Suppressor macrophage (primary cell): Measurements from ENCODE around the gene ADAMTS13.
"Not testable (repeated sequence)": the region's sequence is repeated elsewhere in the genome, so short reads cannot be mapped to it uniquely, and the experiment has no call there.

Source experiments
- DNase-seq, 4 experiments: peaks; one replicate each; pipeline ENCODE4 v3.0.0-alpha.2; 2020 to 2022

ADAMTS13 gene

DNA sequence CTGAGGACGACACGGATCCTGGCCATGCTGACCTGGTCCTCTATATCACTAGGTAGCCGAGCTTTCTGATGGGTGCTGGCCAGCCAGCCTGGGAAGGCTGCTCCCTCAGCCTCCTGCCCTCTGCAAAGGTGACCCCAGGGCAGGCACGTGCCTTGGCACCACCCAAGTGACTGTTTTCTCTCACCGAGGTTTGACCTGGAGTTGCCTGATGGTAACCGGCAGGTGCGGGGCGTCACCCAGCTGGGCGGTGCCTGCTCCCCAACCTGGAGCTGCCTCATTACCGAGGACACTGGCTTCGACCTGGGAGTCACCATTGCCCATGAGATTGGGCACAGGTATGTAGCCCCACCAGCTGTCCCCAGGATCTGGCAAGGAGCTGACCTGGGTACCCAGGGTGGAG lies 3.8 kb downstream of the ADAMTS13 start:
- DNase-seq: no peak

GRCh38 chr9:133427658-133428348 lies 5.6 kb downstream of the ADAMTS13 start:
- DNase-seq: no peak

DNA sequence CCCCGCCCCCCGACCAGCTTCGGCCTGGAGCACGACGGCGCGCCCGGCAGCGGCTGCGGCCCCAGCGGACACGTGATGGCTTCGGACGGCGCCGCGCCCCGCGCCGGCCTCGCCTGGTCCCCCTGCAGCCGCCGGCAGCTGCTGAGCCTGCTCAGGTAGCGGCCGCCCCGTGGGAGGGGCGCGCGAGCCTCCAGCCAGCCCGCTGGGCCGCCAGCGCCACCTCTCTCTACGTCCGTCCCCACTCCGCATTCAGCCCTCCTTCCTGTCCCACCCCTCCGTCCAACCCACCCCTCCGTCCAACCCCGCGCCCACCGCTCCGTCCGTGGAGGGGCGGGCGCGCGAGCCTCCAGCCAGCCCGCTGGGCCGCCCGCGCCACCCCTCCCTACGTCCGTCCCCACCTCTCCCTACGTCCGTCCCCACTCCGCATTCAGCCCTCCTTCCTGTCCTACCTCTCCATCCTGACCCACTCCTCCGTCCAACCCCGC lies 6.5 kb downstream of the ADAMTS13 start:
- DNase-seq: no peak

- no peak for DNase-seq
Observed at GRCh38 chr9:133429214-133429613, 7.0 kb downstream of the ADAMTS13 start.

DNA sequence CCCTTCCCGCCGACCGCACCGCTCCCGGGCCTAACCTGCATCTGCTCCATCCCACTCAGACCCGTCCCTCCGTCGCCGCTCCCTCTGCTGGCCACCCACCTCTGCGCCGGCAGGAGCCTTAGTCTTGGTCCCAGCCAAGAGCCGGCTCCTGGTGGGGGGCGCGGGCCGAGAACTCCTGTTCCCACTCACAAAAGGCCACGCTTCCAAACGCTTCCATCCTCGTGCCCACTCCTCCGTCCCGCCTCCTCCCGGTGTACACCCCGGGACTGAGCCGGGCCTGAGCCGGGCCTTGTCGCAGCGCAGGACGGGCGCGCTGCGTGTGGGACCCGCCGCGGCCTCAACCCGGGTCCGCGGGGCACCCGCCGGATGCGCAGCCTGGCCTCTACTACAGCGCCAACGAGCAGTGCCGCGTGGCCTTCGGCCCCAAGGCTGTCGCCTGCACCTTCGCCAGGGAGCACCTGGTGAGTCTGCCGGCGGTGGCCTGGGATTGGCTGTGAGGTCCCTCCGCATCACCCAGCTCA lies 7.5 kb downstream of the ADAMTS13 start:
- DNase-seq: peak in 1 of 4 experiments; percentile 15

- DNase-seq: peak in 3 of 4 experiments; percentile 11 to 24 (median 17)
Observed at GRCh38 chr9:133430244-133430643, 8.1 kb downstream of the ADAMTS13 start.

- DNase-seq: no peak
Observed at GRCh38 chr9:133433351-133433843, 11.2 kb downstream of the ADAMTS13 start.

DNA sequence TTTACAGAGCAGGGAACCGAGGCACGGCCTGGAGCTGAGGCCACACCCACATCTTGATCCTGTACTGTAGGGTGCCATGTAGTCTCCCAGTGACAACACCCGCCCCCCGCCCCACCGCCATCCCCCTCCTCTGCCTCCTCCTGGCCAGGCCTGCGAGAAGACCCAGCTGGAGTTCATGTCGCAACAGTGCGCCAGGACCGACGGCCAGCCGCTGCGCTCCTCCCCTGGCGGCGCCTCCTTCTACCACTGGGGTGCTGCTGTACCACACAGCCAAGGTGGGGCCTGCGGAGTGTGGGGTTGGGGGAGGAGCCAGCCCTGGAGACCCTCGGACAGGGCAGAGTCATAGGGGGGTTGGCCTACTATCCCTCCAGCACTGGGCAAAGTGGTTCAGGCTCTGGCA lies 14.5 kb downstream of the ADAMTS13 start:
- DNase-seq: no peak

- no peak for DNase-seq
Observed at GRCh38 chr9:133437753-133438531, 15.8 kb downstream of the ADAMTS13 start.

DNA sequence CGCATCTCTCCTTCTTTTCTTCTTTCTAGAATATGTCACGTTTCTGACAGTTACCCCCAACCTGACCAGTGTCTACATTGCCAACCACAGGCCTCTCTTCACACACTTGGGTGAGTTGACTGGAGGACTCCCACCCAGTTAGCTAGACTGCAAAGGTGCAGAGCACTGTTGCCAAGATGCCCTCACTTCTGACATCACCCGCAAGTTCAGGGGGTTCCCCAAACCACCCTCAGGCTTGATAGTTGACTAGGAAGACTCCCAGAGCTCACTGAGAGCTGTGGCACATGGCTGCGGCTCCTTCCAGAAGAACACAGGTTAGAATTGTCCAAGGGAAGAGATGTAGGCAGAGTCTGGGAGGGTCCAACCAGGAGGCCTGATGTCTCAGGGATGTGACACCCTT lies 17.2 kb downstream of the ADAMTS13 start:
- no peak for DNase-seq

DNA sequence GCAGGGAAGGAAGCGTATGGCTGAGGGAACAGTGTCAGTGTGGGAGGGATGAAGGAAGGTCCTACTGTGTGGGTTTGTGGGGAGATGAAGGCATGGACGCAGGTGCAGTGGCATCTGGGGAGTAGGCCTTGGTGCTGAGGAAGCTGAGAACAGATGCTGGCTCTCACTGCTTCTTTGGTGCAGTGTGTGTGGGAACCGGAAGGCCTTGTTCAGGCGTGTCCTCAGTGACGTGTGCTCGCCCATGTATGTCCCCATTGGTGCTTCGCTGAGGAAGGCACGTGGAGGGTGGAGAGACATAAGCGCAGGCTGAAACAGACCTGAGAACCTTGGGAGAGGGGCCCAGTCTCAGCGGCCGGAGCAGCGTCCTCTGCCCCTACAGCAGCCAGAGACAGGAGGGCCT lies 18.7 kb downstream of the ADAMTS13 start:
- DNase-seq: no peak

- DNase-seq: no peak
Observed at GRCh38 chr9:133441571-133441970, 19.4 kb downstream of the ADAMTS13 start.

DNA sequence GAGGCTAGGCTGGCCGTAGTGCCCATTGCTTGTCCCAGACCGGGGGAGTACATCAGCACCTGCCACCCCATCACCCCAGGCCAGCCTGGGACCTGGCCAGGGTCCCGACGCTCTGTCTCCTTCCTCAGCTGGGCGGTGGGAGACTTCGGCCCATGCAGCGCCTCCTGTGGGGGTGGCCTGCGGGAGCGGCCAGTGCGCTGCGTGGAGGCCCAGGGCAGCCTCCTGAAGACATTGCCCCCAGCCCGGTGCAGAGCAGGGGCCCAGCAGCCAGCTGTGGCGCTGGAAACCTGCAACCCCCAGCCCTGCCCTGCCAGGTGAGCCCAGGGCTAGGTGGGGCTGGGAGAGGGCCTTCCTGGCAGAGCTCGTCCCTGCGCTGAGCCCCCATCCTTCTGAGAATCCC lies 21.1 kb downstream of the ADAMTS13 start:
- no peak for DNase-seq

GRCh38 chr9:133443982-133444381 lies 21.8 kb downstream of the ADAMTS13 start:
- no peak for DNase-seq

GRCh38 chr9:133445293-133445969 lies 23.3 kb downstream of the ADAMTS13 start:
- no peak for DNase-seq

DNA sequence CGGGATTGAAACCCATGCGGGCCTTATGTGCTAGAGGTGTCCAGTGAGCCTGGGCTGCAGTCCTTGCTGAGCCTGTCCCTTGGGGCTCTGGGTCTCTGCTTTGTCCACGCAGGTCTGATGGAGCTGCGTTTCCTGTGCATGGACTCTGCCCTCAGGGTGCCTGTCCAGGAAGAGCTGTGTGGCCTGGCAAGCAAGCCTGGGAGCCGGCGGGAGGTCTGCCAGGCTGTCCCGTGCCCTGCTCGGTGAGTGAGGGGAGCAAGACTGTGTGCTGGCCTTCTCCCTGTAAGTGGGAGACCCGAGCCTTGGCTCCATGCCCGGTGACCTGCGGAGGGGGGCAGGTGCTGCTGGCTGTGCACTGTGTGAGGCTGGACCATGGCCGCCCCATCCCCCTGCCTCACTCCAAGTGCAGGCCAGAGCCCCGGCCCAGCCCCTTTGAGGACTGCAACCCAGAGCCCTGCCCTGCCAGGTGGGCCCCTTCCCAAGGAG lies 26.4 kb downstream of the ADAMTS13 start:
- DNase-seq: no peak

DNA sequence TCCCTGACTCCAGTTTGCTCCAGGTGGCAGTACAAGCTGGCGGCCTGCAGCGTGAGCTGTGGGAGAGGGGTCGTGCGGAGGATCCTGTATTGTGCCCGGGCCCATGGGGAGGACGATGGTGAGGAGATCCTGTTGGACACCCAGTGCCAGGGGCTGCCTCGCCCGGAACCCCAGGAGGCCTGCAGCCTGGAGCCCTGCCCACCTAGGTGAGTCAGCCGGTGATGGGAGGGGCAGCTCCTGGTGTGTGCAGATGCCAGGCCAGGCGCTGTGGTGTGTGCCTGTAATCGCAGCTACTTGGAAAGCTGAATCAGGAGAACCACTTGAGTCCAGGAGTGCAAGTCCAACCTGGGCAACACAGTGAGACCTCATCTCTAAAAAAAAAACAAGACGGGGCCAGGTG lies 27.6 kb downstream of the ADAMTS13 start:
- no peak for DNase-seq

GRCh38 chr9:133451865-133452264 lies 29.7 kb downstream of the ADAMTS13 start:
- DNase-seq: not testable (repeated sequence)

GRCh38 chr9:133452562-133452961 lies 30.4 kb downstream of the ADAMTS13 start:
- DNase-seq: no peak

DNA sequence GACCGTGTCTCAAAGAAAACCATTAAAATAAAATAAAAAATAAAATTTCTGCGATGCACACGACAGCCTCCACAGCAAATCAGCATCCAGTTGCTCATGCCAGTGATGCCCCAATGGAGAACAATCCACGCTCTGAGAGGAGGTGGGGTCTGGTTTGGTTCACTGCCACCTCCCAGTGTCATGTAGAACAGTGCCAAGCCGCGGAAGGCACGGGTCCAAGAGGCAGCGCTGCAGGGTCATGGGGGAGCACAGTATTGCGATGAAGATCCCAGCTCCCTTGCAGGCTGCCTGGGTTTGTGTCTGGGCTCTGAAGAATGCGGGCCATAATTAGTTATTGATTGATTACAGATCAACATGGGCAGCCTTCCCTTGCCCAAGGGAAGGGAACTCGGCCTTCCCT lies 31.5 kb downstream of the ADAMTS13 start:
- no peak for DNase-seq

DNA sequence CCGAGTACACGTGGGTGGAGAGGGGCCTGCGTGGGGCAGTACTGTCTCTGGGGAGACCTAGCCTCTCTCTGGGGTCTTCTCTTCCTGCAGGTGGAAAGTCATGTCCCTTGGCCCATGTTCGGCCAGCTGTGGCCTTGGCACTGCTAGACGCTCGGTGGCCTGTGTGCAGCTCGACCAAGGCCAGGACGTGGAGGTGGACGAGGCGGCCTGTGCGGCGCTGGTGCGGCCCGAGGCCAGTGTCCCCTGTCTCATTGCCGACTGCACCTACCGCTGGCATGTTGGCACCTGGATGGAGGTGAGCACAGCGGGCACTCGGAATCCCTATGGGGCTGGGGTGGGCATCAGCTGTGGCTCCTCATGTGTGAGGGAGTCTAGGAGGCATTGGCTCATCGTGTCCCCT lies 32.2 kb downstream of the ADAMTS13 start:
- DNase-seq: no peak

- DNase-seq: no peak
Observed at GRCh38 chr9:133454943-133455673, 32.9 kb downstream of the ADAMTS13 start.
